Neural cell (in vitro differentiated cells): ENCODE measurements around the gene GNAT2. TPM values are rescaled to one million over a fixed set of nuclear protein-coding genes. Genes with fewer than 3 reads are reported as not detected.

Source experiments
- H2AFZ ChIP-seq: fragments of 200-600, 300-800 bp; sonication (generic), shearing (Covaris generic); 2 replicates; pipeline ENCODE4 v1.6.0; 2014; ENCODE audit warnings: low read depth, mild to moderate bottlenecking, antibody characterized with exemption, low read length, moderate library complexity
- H3F3A ChIP-seq: fragments of 200-600 bp; shearing (Covaris generic); 2 replicates; pipeline ENCODE4 v1.6.1; 2016; ENCODE audit warnings: mild to moderate bottlenecking, moderate library complexity, mixed read lengths, antibody characterized with exemption, low read length; ENCODE audit not compliant: insufficient read depth, poor library complexity, severe bottlenecking
- H3K27ac ChIP-seq: fragments of 200-600, 300-800 bp; sonication (generic), shearing (Covaris generic); 2 replicates; pipeline ENCODE4 v1.5.1; 2014; ENCODE audit warnings: mild to moderate bottlenecking, low read length, moderate library complexity
- H3K27me3 ChIP-seq: fragments of 300-800, 200-600 bp; sonication (generic), shearing (Covaris generic); 2 replicates; pipeline ENCODE4 v1.6.0; 2014; ENCODE audit warnings: mild to moderate bottlenecking, low read depth, low read length, moderate library complexity; ENCODE audit not compliant: insufficient read depth
- H3K36me3 ChIP-seq: fragments of 300-800, 200-600 bp; sonication (generic), shearing (Covaris generic); 2 replicates; pipeline ENCODE4 v1.5.1; 2014; ENCODE audit warnings: mild to moderate bottlenecking, antibody characterized with exemption, low read length, moderate library complexity; ENCODE audit not compliant: insufficient read depth
- H3K4me2 ChIP-seq: fragments of 300-800, 200-600 bp; sonication (generic), shearing (Covaris generic); 2 replicates; pipeline ENCODE4 v1.6.0; 2014; ENCODE audit warnings: mild to moderate bottlenecking, low read length
- H3K4me3 ChIP-seq: fragments of 300-800, 200-600 bp; sonication (generic), shearing (Covaris generic); 2 replicates; pipeline ENCODE4 v1.5.1; 2014; ENCODE audit warnings: mild to moderate bottlenecking, low read length, moderate library complexity
- H3K79me2 ChIP-seq: fragments of 200-600 bp; shearing (Covaris generic); replicated peaks from 2 replicates; pipeline ENCODE4 v1.6.0; 2014; ENCODE audit warnings: mild to moderate bottlenecking, low read length, moderate library complexity; ENCODE audit not compliant: insufficient read depth
- H3K9ac ChIP-seq: fragments of 300-800, 200-600 bp; sonication (generic), shearing (Covaris generic); 2 replicates; pipeline ENCODE4 v1.6.1; 2016; ENCODE audit warnings: mild to moderate bottlenecking, low read length, mixed read lengths
- H3K9me2 ChIP-seq: fragments of 200-600 bp; shearing (Covaris generic); 2 replicates; pipeline ENCODE4 v1.6.1; 2016; ENCODE audit warnings: mild to moderate bottlenecking, low read length, mixed read lengths; ENCODE audit not compliant: insufficient read depth
- H3K9me3 ChIP-seq: fragments of 200-600, 300-800 bp; sonication (generic), shearing (Covaris generic); 2 replicates; pipeline ENCODE4 v1.6.1; 2016; ENCODE audit warnings: mild to moderate bottlenecking, mixed run types, low read length, moderate library complexity, mixed read lengths
- H4K20me1 ChIP-seq: fragments of 200-600 bp; shearing (Covaris generic); 2 replicates; pipeline ENCODE4 v1.6.1; 2016; ENCODE audit warnings: mild to moderate bottlenecking, mixed run types; ENCODE audit not compliant: insufficient read depth
- EP300 ChIP-seq: fragments of 450-650 bp; conservative IDR thresholded peaks from 2 replicates; pipeline ENCODE4 v1.6.1; 2014; ENCODE audit warnings: antibody characterized with exemption, mild to moderate bottlenecking, moderate library complexity; ENCODE audit not compliant: poor library complexity, severe bottlenecking
- EZH2 ChIP-seq: fragments of 200-600, 300-800 bp; shearing (Covaris generic), sonication (generic); IDR thresholded peaks from 2 replicates; pipeline ENCODE4 v1.6.1; 2014; ENCODE audit warnings: antibody characterized with exemption, low read length, borderline replicate concordance, mild to moderate bottlenecking; ENCODE audit not compliant: insufficient read depth, poor library complexity, severe bottlenecking
- MXI1 ChIP-seq: fragments of 450-650 bp; conservative IDR thresholded peaks from 2 replicates; pipeline ENCODE4 v1.6.1; 2014; ENCODE audit warnings: antibody characterized with exemption, mild to moderate bottlenecking; ENCODE audit not compliant: poor library complexity, severe bottlenecking
- POLR2AphosphoS5 ChIP-seq: IDR thresholded peaks from 2 replicates; pipeline ENCODE4 v1.6.1; 2012
- RAD21 ChIP-seq: fragments of 450-650 bp; conservative IDR thresholded peaks from 2 replicates; pipeline ENCODE4 v1.6.1; 2014; ENCODE audit warnings: antibody characterized with exemption, mild to moderate bottlenecking, moderate library complexity
- REST ChIP-seq: IDR thresholded peaks from 2 replicates; pipeline ENCODE4 v1.6.1; 2012; ENCODE audit warnings: borderline replicate concordance
- SMC3 ChIP-seq: fragments of 450-650 bp; conservative IDR thresholded peaks from 2 replicates; pipeline ENCODE4 v1.6.1; 2014; ENCODE audit warnings: antibody characterized with exemption, mild to moderate bottlenecking, moderate library complexity; ENCODE audit not compliant: poor library complexity
- TAF1 ChIP-seq: IDR thresholded peaks from 2 replicates; pipeline ENCODE4 v1.6.1; 2012; ENCODE audit warnings: low read depth
- polyA plus RNA-seq: library from polyadenylated mRNA; depleted of rRNA; stranded (reverse); fragments of >200 nt; gene quantifications from 2 replicates; pipeline ENCODE4 v1.2.3, GENCODE V29; 2014
- TF ChIP-seq, protein P1 (sequence below): fragments of 450-650 bp; IDR thresholded peaks from 2 replicates; pipeline ENCODE4 v1.5.1; 2014; ENCODE audit warnings: antibody characterized with exemption, mild to moderate bottlenecking, moderate library complexity; ENCODE audit not compliant: poor library complexity, severe bottlenecking

GNAT2 gene
- polyA plus RNA-seq, 1 donor from 2014 or later: 1.5 TPM

DNA sequence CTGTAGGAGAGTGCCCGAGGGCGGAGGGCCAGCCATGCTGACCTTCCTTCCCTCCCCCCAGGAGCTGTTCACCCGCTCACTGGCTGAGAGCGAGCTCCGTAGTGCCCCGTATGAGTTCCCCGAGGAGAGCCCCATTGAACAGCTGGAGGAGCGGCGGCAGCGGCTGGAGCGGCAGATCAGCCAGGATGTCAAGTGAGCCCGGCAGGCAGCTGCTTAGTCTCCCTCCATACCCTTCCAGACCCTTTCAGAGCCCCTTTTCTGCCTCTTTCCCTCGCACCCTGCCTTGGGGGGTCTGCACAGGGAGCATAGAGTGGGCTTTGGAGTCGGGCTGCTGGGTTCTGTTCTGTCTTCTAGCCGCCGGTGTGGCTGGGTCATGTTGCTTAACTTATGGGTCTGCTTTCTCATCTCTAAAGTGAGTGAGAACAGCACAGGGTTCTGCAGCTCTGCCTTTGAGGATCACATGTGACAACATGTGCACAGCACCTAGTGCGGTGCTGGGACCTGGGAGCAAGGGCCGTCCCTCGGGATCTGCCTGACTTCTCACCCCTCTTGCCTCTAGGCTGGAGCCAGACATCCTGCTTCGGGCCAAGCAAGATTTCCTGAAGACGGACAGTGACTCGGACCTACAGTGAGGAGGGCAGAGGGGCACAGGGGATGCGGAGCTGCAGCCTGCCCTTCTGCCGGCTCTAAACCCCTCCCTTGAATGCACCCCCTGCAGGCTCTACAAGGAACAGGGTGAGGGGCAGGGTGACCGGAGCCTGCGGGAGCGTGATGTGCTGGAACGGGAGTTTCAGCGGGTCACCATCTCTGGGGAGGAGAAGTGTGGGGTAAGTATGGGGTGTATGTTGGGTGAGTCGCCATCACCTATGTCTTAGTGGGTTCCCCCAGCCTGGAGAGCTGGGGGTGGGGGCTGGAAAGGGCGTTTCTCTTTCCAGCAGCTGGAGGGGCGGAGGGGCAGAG is 6.5 kb upstream of the GNAT2 start:
- no peaks in the 10 kb centered on the region for H3K9me2 ChIP-seq
- H4K20me1 ChIP-seq: no peaks in the 10 kb centered on the region
- no peak overlapping the region for H3K27ac ChIP-seq
- no peak overlapping the region for H3K9ac ChIP-seq
- H3K9me3 ChIP-seq: no peaks in the 10 kb centered on the region
- no peak overlapping the region for H3K4me2 ChIP-seq
- H3K27me3 ChIP-seq: no peaks in the 10 kb centered on the region
- peaks cover 32% of the 10 kb centered on the region for H3K79me2 ChIP-seq
- H3F3A ChIP-seq: no peaks in the 10 kb centered on the region
- no peak overlapping the region for H3K4me3 ChIP-seq
- TF ChIP-seq REST (no peak), EZH2 (no peak), POLR2AphosphoS5 (no peak), SMC3 (no peak), MXI1 (no peak), RAD21 (no peak), TAF1 (no peak), EP300 (no peak)
- TF ChIP-seq, protein P1, sequence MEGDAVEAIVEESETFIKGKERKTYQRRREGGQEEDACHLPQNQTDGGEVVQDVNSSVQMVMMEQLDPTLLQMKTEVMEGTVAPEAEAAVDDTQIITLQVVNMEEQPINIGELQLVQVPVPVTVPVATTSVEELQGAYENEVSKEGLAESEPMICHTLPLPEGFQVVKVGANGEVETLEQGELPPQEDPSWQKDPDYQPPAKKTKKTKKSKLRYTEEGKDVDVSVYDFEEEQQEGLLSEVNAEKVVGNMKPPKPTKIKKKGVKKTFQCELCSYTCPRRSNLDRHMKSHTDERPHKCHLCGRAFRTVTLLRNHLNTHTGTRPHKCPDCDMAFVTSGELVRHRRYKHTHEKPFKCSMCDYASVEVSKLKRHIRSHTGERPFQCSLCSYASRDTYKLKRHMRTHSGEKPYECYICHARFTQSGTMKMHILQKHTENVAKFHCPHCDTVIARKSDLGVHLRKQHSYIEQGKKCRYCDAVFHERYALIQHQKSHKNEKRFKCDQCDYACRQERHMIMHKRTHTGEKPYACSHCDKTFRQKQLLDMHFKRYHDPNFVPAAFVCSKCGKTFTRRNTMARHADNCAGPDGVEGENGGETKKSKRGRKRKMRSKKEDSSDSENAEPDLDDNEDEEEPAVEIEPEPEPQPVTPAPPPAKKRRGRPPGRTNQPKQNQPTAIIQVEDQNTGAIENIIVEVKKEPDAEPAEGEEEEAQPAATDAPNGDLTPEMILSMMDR: no peak
- H2AFZ ChIP-seq: no peak overlapping the region
- no peaks in the 10 kb centered on the region for H3K36me3 ChIP-seq

DNA sequence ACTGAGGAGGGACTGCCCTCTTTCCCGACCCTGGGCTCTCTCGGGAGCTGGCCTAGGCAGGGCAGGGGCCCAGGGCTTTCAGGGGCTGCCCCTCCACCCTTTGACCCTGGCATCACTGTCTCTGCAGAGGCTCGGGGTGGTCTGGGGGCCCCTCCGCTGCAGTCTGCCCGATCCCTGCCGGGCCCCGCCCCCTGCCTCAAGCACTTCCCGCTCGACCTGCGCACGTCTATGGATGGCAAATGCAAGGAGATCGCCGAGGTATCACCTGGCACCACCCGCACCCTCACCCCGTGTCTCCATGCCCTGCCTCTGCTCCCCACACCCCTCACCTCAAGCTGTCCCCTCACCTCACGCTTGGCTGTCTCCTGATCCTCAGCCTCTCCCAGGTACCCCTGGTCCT is 5.8 kb upstream of the GNAT2 start:
- H3F3A ChIP-seq: no peaks in the 10 kb centered on the region
- TF ChIP-seq, protein P1: no peak
- TF ChIP-seq RAD21 (no peak), REST (no peak), TAF1 (no peak), EP300 (no peak), EZH2 (no peak), SMC3 (no peak), MXI1 (no peak), POLR2AphosphoS5 (no peak)
- H3K27ac ChIP-seq: no peak overlapping the region
- no peak overlapping the region for H3K4me3 ChIP-seq
- H3K36me3 ChIP-seq: no peaks in the 10 kb centered on the region
- no peaks in the 10 kb centered on the region for H3K9me2 ChIP-seq
- H3K9me3 ChIP-seq: no peaks in the 10 kb centered on the region
- H2AFZ ChIP-seq: no peak overlapping the region
- no peaks in the 10 kb centered on the region for H4K20me1 ChIP-seq
- peaks cover 37% of the 10 kb centered on the region for H3K79me2 ChIP-seq
- H3K9ac ChIP-seq: no peak overlapping the region
- no peak overlapping the region for H3K4me2 ChIP-seq
- H3K27me3 ChIP-seq: no peaks in the 10 kb centered on the region
